Pons (tissue), 1 donor: ENCODE data around the gene MRPL45.
A peak's percentile ranks its signal among the peaks of the same experiment; 100 is the strongest.

Experiments used
- DNase-seq: peaks from one replicate; pipeline ENCODE4 v3.0.0-alpha.2; 2016; ENCODE audit warnings: low spot score

Gene MRPL45

DNA sequence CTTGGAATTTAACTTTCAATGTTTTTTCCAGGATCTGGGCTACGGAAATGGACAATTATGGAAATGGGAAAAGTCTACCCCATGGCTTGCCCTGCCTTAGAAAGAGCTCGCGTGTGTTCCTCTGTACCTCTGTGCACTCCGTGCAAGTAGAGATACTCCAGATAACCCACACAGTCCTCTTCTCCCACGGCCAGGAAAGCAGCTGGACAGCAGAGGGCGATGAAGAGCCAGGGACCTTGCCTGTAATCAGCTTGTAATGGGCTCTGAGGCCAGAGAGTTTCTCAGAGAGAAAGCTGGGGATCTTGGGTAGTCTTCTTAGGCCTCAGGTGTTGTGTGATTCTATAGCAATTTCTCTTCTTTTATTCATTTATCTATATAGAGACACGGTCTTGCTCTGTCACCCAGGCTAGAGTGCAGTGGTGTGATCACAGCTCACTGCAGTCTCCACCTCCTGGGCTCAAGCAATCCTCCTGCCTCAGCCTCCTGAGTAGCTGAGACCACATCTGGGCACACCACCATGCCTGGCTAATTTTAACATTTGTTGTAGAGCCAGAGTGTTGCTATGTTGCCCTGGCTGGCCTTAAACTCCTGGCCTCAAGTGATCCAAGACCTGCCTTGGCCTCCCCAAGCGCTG, 52.2 kb downstream of the MRPL45 start:
- peak; percentile 91 for DNase-seq

GRCh38 chr17:38350035-38350434, 53.1 kb downstream of the MRPL45 start:
- DNase-seq = no peak

GRCh38 chr17:38351412-38352222, 54.6 kb downstream of the MRPL45 start, which contains the start of gene SOCS7:
TSS of gene SOCS7 (plus strand) at chr17:38351844. CDS start at chr17:38352053, 209 bp downstream.
- DNase-seq = peak; percentile 87

- no peak for DNase-seq
Measured at GRCh38 chr17:38352245-38353085, 55.5 kb downstream of the MRPL45 start.

GRCh38 chr17:38353086-38353604, 56.2 kb downstream of the MRPL45 start:
- no peak for DNase-seq

DNA sequence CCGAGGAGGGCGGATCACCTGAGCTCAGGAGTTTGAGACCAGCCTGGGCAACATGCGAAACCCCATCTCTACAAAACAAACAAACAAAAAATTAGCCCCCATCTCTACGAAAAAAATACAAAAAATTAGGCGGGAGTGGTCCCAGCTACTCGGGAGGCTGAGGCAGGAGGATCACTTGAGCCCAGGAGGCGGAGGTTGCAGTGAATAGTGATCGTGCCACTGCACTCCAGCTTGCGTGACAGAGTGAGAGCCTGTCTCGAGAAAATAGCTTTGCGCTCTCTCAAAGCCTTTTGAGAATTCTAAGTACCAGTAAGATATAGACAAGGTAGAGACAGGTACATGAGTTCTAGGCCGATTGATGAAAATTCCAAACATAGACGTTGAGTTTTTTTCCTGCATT, 56.7 kb downstream of the MRPL45 start:
- DNase-seq = no peak

DNA sequence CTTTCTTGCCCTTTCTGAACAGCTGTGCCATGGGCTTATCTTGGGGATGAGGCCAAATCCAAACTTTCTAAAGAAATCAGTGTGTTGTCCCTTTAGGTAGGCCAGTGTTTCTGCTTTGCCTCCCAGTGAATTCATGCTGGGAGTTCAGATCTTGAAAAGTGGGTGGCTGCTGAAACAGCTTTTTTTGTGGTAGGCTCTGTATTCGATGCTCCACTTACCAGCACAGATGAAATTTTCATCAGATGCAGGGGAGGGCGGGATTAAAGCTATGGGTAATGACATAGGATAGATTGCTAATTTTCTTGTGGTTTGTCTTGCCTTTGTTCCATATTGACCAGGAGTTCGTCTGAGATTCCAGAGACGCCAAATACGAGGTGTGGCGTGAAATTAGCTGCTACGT, 57.5 kb downstream of the MRPL45 start:
- DNase-seq = no peak

DNA sequence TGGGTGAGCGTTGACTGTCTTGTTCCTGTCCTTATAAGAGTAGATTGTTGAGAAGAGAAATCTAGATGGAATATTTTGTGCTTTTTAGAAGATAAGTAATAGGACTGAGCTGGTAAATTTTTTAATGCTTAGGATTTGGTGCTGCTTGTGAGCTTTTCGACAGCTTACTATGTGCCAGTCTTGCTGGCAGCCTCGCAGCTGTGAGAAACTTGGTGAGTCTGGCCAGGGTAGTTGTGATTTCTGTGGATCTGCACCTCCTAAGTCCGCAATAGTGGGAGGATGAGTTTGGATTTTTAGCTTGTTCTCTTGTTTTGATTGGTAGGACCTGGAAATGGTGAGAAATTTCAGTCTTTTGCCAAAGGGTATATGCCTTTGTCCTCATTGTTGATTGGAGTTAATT, 58.3 kb downstream of the MRPL45 start:
- DNase-seq = no peak

DNA sequence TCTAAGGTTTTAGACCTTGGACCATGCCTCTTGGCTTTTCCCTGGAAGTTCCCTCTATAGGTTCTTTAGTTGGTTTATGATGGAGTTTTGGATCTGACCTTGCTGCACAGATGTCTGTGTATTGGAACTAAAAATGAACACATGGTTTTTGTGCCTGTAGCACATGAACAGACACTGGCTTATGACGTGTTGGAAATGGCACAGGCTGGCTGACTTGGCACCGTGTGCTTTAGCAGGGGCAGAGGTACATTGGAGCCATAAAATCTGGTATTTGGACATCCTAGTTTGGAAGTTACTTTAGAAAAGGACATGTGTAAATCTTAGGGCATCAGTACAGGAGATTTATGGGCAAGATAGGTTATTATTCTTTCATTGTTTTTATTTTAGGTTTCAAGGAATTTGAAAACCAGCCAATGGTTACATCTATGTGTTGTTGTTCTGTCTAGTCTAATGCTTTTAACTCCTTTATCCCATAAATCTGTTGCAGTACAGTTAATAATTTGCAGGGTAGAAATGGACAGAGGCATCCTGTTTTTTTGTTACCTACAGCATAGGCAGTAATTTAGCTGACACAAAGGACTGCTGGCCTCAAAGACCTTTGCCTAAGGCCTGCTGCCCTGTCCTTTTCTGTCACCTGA, 60.6 kb downstream of the MRPL45 start:
- DNase-seq = no peak

DNA sequence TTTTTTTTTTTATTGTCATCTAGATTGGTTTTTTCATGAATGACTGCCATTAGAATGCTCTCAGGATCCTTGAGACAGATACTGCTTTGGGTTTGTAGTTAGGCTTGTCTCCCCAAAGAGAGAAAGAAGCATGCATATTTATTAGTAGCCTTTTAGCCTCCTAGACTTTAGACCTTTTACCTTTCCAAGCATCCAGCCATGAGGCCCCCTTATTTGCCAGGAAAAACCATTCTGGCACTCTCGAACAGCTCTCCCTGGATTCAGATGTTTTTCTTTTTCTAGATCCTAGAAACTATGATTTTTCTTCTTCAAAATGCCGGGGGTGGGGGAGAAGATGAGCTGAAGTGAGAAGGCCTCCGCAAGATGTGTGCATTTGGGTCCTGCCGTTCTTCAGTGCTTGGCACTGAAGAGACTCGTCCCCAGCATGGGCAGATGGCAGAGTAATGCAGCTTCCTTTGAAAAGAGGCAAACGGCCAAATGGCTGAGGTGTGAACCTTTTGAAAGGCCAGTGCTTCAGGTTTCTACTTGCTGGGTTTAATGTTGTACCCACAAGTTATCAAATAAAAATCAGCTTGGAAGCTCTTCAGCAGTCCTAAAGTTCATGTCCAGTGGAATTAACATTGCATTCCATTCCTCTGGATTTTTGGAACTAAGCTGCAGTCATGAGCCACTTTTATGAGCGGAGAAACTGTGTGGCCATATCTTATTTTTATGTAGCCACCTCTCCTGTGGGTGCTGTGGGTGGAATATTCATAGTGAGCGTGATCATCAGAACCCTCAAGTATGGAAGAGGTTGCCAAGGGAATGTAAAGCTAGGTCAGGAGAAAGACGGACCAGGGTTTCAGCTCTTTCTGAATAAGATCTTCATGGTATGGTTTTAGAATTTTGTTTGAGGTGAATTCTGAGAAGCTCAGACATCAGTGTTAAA, 61.9 kb downstream of the MRPL45 start:
- no peak for DNase-seq

- no peak for DNase-seq
Measured at GRCh38 chr17:38361694-38362465, 64.9 kb downstream of the MRPL45 start.

GRCh38 chr17:38363016-38363415, 66.0 kb downstream of the MRPL45 start:
- no peak for DNase-seq

GRCh38 chr17:38364741-38365140, 67.8 kb downstream of the MRPL45 start:
- no peak for DNase-seq

- no peak for DNase-seq
Measured at GRCh38 chr17:38369124-38369886, 72.3 kb downstream of the MRPL45 start.
